Lower leg skin (tissue), 3 donors: ENCODE measurements around the gene NOC4L.

Experiments
- POLR2A ChIP-seq, 2 donors: fragments of 450-650 bp; IDR thresholded peaks; one replicate each; pipeline ENCODE4 v1.6.1; 2016 to 2017; ENCODE audit warnings: antibody characterized with exemption in 2 of 2, mild to moderate bottlenecking in 1 of 2, moderate library complexity in 1 of 2
- TF ChIP-seq, protein P1 (sequence below), 3 donors: fragments of 450-650 bp; IDR thresholded peaks; one replicate each; pipeline ENCODE4 v1.5.1; 2016; ENCODE audit warnings: antibody characterized with exemption in 3 of 3, mild to moderate bottlenecking in 3 of 3, moderate library complexity in 2 of 3

GRCh38 chr12:132132609-132133430 lies 11.4 kb upstream of the NOC4L start:
- TF ChIP-seq, protein P1, sequence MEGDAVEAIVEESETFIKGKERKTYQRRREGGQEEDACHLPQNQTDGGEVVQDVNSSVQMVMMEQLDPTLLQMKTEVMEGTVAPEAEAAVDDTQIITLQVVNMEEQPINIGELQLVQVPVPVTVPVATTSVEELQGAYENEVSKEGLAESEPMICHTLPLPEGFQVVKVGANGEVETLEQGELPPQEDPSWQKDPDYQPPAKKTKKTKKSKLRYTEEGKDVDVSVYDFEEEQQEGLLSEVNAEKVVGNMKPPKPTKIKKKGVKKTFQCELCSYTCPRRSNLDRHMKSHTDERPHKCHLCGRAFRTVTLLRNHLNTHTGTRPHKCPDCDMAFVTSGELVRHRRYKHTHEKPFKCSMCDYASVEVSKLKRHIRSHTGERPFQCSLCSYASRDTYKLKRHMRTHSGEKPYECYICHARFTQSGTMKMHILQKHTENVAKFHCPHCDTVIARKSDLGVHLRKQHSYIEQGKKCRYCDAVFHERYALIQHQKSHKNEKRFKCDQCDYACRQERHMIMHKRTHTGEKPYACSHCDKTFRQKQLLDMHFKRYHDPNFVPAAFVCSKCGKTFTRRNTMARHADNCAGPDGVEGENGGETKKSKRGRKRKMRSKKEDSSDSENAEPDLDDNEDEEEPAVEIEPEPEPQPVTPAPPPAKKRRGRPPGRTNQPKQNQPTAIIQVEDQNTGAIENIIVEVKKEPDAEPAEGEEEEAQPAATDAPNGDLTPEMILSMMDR (IDR thresholded peaks at IDR 0.05), result no peak
- TF ChIP-seq POLR2A (IDR thresholded peaks at IDR 0.05), result no peak
